ENCODE data around the gene ITGB2. TPM values are rescaled to one million over a fixed set of nuclear protein-coding genes. Genes with fewer than 3 reads are reported as not detected.

Gene ITGB2
- total RNA-seq, 1 donor from 2014 or later: 35.1 TPM

GRCh38 chr21:44904141-44904923 lies 16.4 kb downstream of the ITGB2 start:
- TF ChIP-seq CTCF (IDR thresholded peaks at IDR 0.05) (no peak), POLR2AphosphoS5 (IDR thresholded peaks at IDR 0.05; ENCODE audit: insufficient read depth in 1 of 2, low read depth in 1 of 2) (no peak), POLR2A (IDR thresholded peaks at IDR 0.05) (no peak)
- Histone ChIP-seq H3K9me3 (no peaks in the 10 kb centered on the region), H3K27ac (no peak overlapping the region), H3K4me3 (no peak overlapping the region), H3K4me1 (no peaks in the 10 kb centered on the region), H3K27me3 (no peaks in the 10 kb centered on the region), H3K36me3 (no peaks in the 10 kb centered on the region)
- no peak for DNase-seq (ENCODE audit: extremely low spot score in 2 of 2)
- intact Hi-C loops (cut with DNase I): no loop called here

DNA sequence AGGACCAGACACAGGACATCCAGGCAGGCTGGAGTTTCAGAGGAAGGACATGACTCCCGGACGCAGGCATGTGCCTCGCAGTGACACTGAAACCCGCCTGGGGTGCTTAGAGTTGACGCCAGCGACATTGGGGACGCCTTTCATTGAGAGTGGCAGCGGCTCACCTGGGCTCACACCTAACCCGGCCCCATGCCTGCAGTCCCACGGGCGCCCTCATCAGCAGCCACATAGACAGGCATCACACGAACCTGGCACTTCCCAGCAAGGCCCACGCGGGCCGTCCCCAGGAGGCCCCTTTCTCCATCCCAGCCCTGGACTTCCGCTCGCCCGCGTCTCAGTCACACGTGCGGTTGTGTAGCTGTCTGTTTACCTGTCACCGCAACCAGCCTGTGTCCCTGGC lies 17.0 kb downstream of the ITGB2 start:
- DNase-seq (ENCODE audit: extremely low spot score in 2 of 2): no peak
- TF ChIP-seq CTCF (IDR thresholded peaks at IDR 0.05): no peak
- no peak for TF ChIP-seq POLR2A (IDR thresholded peaks at IDR 0.05)
- no peak for TF ChIP-seq POLR2AphosphoS5 (IDR thresholded peaks at IDR 0.05; ENCODE audit: insufficient read depth in 1 of 2, low read depth in 1 of 2)
- intact Hi-C loops (cut with DNase I): no loop called here

GRCh38 chr21:44903050-44903685 lies 17.5 kb downstream of the ITGB2 start:
- H3K27ac ChIP-seq: no peak overlapping the region
- DNase-seq (ENCODE audit: extremely low spot score in 2 of 2): no peak
- no peak overlapping the region for H3K4me3 ChIP-seq
- intact Hi-C loops (cut with DNase I): no loop called here
- no peaks in the 10 kb centered on the region for H3K9me3 ChIP-seq
- H3K27me3 ChIP-seq: no peaks in the 10 kb centered on the region
- TF ChIP-seq POLR2A (IDR thresholded peaks at IDR 0.05) (no peak), POLR2AphosphoS5 (IDR thresholded peaks at IDR 0.05; ENCODE audit: insufficient read depth in 1 of 2, low read depth in 1 of 2) (no peak), CTCF (IDR thresholded peaks at IDR 0.05) (no peak)
- no peaks in the 10 kb centered on the region for H3K36me3 ChIP-seq
- H3K4me1 ChIP-seq: no peaks in the 10 kb centered on the region

More for the DNA sequence above, 17.0 kb downstream of the ITGB2 start:
- H3K9me3 ChIP-seq: no peaks in the 10 kb centered on the region
- no peaks in the 10 kb centered on the region for H3K36me3 ChIP-seq
- H3K4me1 ChIP-seq: no peaks in the 10 kb centered on the region
- no peak overlapping the region for H3K4me3 ChIP-seq
- H3K27me3 ChIP-seq: no peaks in the 10 kb centered on the region
- H3K27ac ChIP-seq: no peak overlapping the region

GRCh38 chr21:44902268-44903049 lies 18.2 kb downstream of the ITGB2 start:
- Histone ChIP-seq H3K27me3 (no peaks in the 10 kb centered on the region), H3K27ac (no peak overlapping the region), H3K36me3 (no peaks in the 10 kb centered on the region), H3K4me1 (no peaks in the 10 kb centered on the region), H3K9me3 (no peaks in the 10 kb centered on the region), H3K4me3 (no peak overlapping the region)
- TF ChIP-seq CTCF (IDR thresholded peaks at IDR 0.05) (no peak), POLR2A (IDR thresholded peaks at IDR 0.05) (no peak), POLR2AphosphoS5 (IDR thresholded peaks at IDR 0.05; ENCODE audit: insufficient read depth in 1 of 2, low read depth in 1 of 2) (no peak)
- intact Hi-C loops (cut with DNase I): no loop called here
- no peak for DNase-seq (ENCODE audit: extremely low spot score in 2 of 2)
